ENCODE measurements around the gene SLC38A4.

Gene SLC38A4

GRCh38 chr12:46779879-46780278 lies 45.9 kb downstream of the SLC38A4 start:
- H3K36me3 ChIP-seq (replicated peaks; ENCODE audit: insufficient read depth, low read length): no peaks in the 10 kb centered on the region
- H3K4me2 ChIP-seq (ENCODE audit: low read depth, low read length): no peak overlapping the region
- TF ChIP-seq EZH2phosphoT487 (IDR thresholded peaks at IDR 0.05; ENCODE audit: low read length): no peak
- no peak for TF ChIP-seq EZH2 (optimal IDR thresholded peaks at IDR 0.05; ENCODE audit: low read depth, low read length)
- no peak for TF ChIP-seq CTCF (IDR thresholded peaks at IDR 0.05; ENCODE audit: low read length)
- H3K9me2 ChIP-seq (replicated peaks; ENCODE audit: insufficient read depth, low read length): no peaks in the 10 kb centered on the region
- DNase-seq: no peak
- no peaks in the 10 kb centered on the region for H3F3A ChIP-seq (ENCODE audit: insufficient read depth, low read length)
- no peak overlapping the region for H3K27ac ChIP-seq (ENCODE audit: low read length)
- H3K79me2 ChIP-seq (ENCODE audit: low read length): no peaks in the 10 kb centered on the region
- H4K20me1 ChIP-seq (ENCODE audit: insufficient read depth, low read length): no peaks in the 10 kb centered on the region
- no peak overlapping the region for H3K9ac ChIP-seq (ENCODE audit: low read length)
- no peak overlapping the region for H3K4me3 ChIP-seq (ENCODE audit: low read length)
- H3K27me3 ChIP-seq (replicated peaks; ENCODE audit: insufficient read depth, low read length): no peaks in the 10 kb centered on the region
- H2AFZ ChIP-seq (ENCODE audit: low read length): no peak overlapping the region
- no peaks in the 10 kb centered on the region for H3K9me3 ChIP-seq (replicated peaks; ENCODE audit: insufficient read depth, low read length)
- 0 out of 2 replicates have a peak, but pooled peaks cover 4% of the 10 kb centered on the region for H3K4me1 ChIP-seq (ENCODE audit: low read length)

GRCh38 chr12:46779063-46779462 lies 46.7 kb downstream of the SLC38A4 start:
- H3K9me2 ChIP-seq (replicated peaks; ENCODE audit: insufficient read depth, low read length): no peaks in the 10 kb centered on the region
- H3K4me1 ChIP-seq (ENCODE audit: low read length): no peaks in the 10 kb centered on the region
- TF ChIP-seq EZH2phosphoT487 (IDR thresholded peaks at IDR 0.05; ENCODE audit: low read length) (no peak), CTCF (IDR thresholded peaks at IDR 0.05; ENCODE audit: low read length) (no peak), EZH2 (optimal IDR thresholded peaks at IDR 0.05; ENCODE audit: low read depth, low read length) (no peak)
- no peak overlapping the region for H2AFZ ChIP-seq (ENCODE audit: low read length)
- no peaks in the 10 kb centered on the region for H3K36me3 ChIP-seq (replicated peaks; ENCODE audit: insufficient read depth, low read length)
- no peak overlapping the region for H3K4me2 ChIP-seq (ENCODE audit: low read depth, low read length)
- no peaks in the 10 kb centered on the region for H3K27me3 ChIP-seq (replicated peaks; ENCODE audit: insufficient read depth, low read length)
- DNase-seq: no peak
- H3K4me3 ChIP-seq (ENCODE audit: low read length): no peak overlapping the region
- H3K9me3 ChIP-seq (replicated peaks; ENCODE audit: insufficient read depth, low read length): no peaks in the 10 kb centered on the region
- no peaks in the 10 kb centered on the region for H4K20me1 ChIP-seq (ENCODE audit: insufficient read depth, low read length)
- no peaks in the 10 kb centered on the region for H3F3A ChIP-seq (ENCODE audit: insufficient read depth, low read length)
- H3K9ac ChIP-seq (ENCODE audit: low read length): no peak overlapping the region
- H3K27ac ChIP-seq (ENCODE audit: low read length): no peak overlapping the region
- H3K79me2 ChIP-seq (ENCODE audit: low read length): no peaks in the 10 kb centered on the region

DNA sequence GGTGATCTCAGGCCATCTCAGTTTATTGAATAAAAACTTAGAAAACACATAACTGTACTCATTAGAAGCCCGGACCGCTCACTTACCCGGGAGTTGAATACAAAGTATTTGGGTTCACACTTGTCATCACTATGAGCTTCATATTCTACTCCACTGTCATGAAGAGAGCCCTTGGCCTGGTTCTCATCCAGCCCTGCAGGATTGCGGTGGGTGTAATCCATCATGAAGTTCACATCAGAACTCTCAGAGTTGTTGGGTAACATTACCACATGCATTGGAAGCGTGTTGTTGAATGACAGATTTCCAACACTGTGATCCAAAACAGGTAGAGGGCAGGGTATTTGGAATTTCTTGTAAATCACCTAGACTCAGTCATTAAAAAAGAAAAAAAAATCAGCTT lies 47.4 kb downstream of the SLC38A4 start:
- Histone ChIP-seq H3K27ac (ENCODE audit: low read length) (no peak overlapping the region), H3K9ac (ENCODE audit: low read length) (no peak overlapping the region), H3K4me2 (ENCODE audit: low read depth, low read length) (no peak overlapping the region), H2AFZ (ENCODE audit: low read length) (no peak overlapping the region), H3K27me3 (replicated peaks; ENCODE audit: insufficient read depth, low read length) (no peaks in the 10 kb centered on the region), H3K79me2 (ENCODE audit: low read length) (no peaks in the 10 kb centered on the region), H3K36me3 (replicated peaks; ENCODE audit: insufficient read depth, low read length) (no peaks in the 10 kb centered on the region), H3K4me1 (ENCODE audit: low read length) (no peaks in the 10 kb centered on the region), H3K9me2 (replicated peaks; ENCODE audit: insufficient read depth, low read length) (no peaks in the 10 kb centered on the region), H4K20me1 (ENCODE audit: insufficient read depth, low read length) (no peaks in the 10 kb centered on the region), H3K4me3 (ENCODE audit: low read length) (no peak overlapping the region), H3F3A (ENCODE audit: insufficient read depth, low read length) (no peaks in the 10 kb centered on the region), H3K9me3 (replicated peaks; ENCODE audit: insufficient read depth, low read length) (no peaks in the 10 kb centered on the region)
- DNase-seq: no peak
- TF ChIP-seq EZH2 (optimal IDR thresholded peaks at IDR 0.05; ENCODE audit: low read depth, low read length) (no peak), EZH2phosphoT487 (IDR thresholded peaks at IDR 0.05; ENCODE audit: low read length) (no peak), CTCF (IDR thresholded peaks at IDR 0.05; ENCODE audit: low read length) (no peak)
